ENCODE results near the gene CHML.

Gene CHML

GRCh38 chr1:241611736-241612135 lies 28.4 kb downstream of the CHML start:
- DNase-seq (ENCODE audit: low read depth) = no peak
- no peak overlapping the region for H3K4me3 ChIP-seq (ENCODE audit: low read length)
- no peak for TF ChIP-seq CTCF (conservative IDR thresholded peaks at IDR 0.05; ENCODE audit: low read depth, low read length)

- no peak for DNase-seq (ENCODE audit: low read depth)
- TF ChIP-seq CTCF (conservative IDR thresholded peaks at IDR 0.05; ENCODE audit: low read depth, low read length) = peak; percentile 53
- no peak overlapping the region for H3K4me3 ChIP-seq (ENCODE audit: low read length)
Observed at GRCh38 chr1:241611063-241611462, 29.1 kb downstream of the CHML start.

- no peak for TF ChIP-seq CTCF (conservative IDR thresholded peaks at IDR 0.05; ENCODE audit: low read depth, low read length)
- no peak overlapping the region for H3K4me3 ChIP-seq (ENCODE audit: low read length)
- no peak for DNase-seq (ENCODE audit: low read depth)
Observed at GRCh38 chr1:241610056-241610815, 29.9 kb downstream of the CHML start.

- TF ChIP-seq CTCF (conservative IDR thresholded peaks at IDR 0.05; ENCODE audit: low read depth, low read length) = no peak
- DNase-seq (ENCODE audit: low read depth) = no peak
- H3K4me3 ChIP-seq (ENCODE audit: low read length) = no peak overlapping the region
Observed at GRCh38 chr1:241608379-241609033, 31.7 kb downstream of the CHML start.

GRCh38 chr1:241607497-241607896 lies 32.7 kb downstream of the CHML start:
- no peak overlapping the region for H3K4me3 ChIP-seq (ENCODE audit: low read length)
- TF ChIP-seq CTCF (conservative IDR thresholded peaks at IDR 0.05; ENCODE audit: low read depth, low read length) = no peak
- DNase-seq (ENCODE audit: low read depth) = no peak

- DNase-seq (ENCODE audit: low read depth) = no peak
- no peak overlapping the region for H3K4me3 ChIP-seq (ENCODE audit: low read length)
- TF ChIP-seq CTCF (conservative IDR thresholded peaks at IDR 0.05; ENCODE audit: low read depth, low read length) = no peak
Observed at GRCh38 chr1:241606544-241606943, 33.6 kb downstream of the CHML start.
